OCI-LY3 (cell line): Measurements from ENCODE around the gene FAP.

Experiments used
- CTCF ChIP-seq: fragments of 200-600, 300-600 bp; sonication (generic); IDR thresholded peaks from 2 replicates; pipeline ENCODE4 v1.5.1; 2014; ENCODE audit warnings: antibody characterized with exemption, low read length, low read depth
- EZH2phosphoT487 ChIP-seq: fragments of 200-600 bp; shearing (Covaris generic); IDR thresholded peaks from 2 replicates; pipeline ENCODE4 v1.6.1; 2018; ENCODE audit warnings: antibody characterized with exemption, mixed run types, low read depth

- peak; percentile 69 for TF ChIP-seq CTCF
- no peak for TF ChIP-seq EZH2phosphoT487
Observed at GRCh38 chr2:162143969-162144368, 99.3 kb downstream of the FAP start.
